CD8-positive, alpha-beta memory T cell (primary cell): ENCODE results near the gene FRMD4B. TPM values are rescaled to one million over a fixed set of nuclear protein-coding genes. Genes with fewer than 3 reads are reported as not detected.
A peak's percentile ranks its signal among the peaks of the same experiment; 100 is the strongest.

Source experiments
- CTCF ChIA-PET: fragments of 350-600 bp; sonication (Branson Sonifier 250); formaldehyde crosslinking; loops from one replicate; lab custom pipeline; 2021; ENCODE audit warnings: antibody characterized with exemption; lab: Charles Lee
- POLR2A ChIA-PET: fragments of 350-600 bp; sonication (Branson Sonifier 250); formaldehyde crosslinking; loops from one replicate; lab custom pipeline; 2021; ENCODE audit warnings: antibody characterized with exemption; lab: Charles Lee
- DNase-seq, 5 donors: peaks; one replicate each; pipeline versions ENCODE4 v3.0.0 to v3.0.0-alpha.2; 2020 to 2022; ENCODE audit warnings: mixed read lengths in 1 of 5
- H3K27ac ChIP-seq: one replicate; pipeline ENCODE4 v1.7.0; 2013; ENCODE audit warnings: low read depth, mild to moderate bottlenecking, low read length, moderate library complexity
- H3K27me3 ChIP-seq: 2 replicates; pipeline ENCODE4 v1.7.0; 2013; ENCODE audit warnings: low read length, mild to moderate bottlenecking; ENCODE audit not compliant: insufficient read depth, poor library complexity, severe bottlenecking
- H3K36me3 ChIP-seq: 2 replicates; pipeline ENCODE4 v1.7.0; 2013; ENCODE audit warnings: mild to moderate bottlenecking, low read length, moderate library complexity; ENCODE audit not compliant: insufficient read depth
- H3K4me1 ChIP-seq: 2 replicates; pipeline ENCODE4 v1.7.0; 2013; ENCODE audit warnings: mild to moderate bottlenecking, low read length, moderate library complexity; ENCODE audit not compliant: insufficient read depth
- H3K4me3 ChIP-seq: 2 replicates; pipeline ENCODE4 v1.7.0; 2013; ENCODE audit warnings: mild to moderate bottlenecking, low read length
- H3K9me3 ChIP-seq: 2 replicates; pipeline ENCODE4 v1.7.0; 2013; ENCODE audit warnings: mild to moderate bottlenecking, low read length
- H3K27ac Mint-ChIP-seq, 8 donors: one replicate each; pipeline ENCODE4 v1.8.0; 2020 to 2021; ENCODE audit warnings: mixed read lengths in 8 of 8, mild to moderate bottlenecking in 6 of 8, inconsistent platforms in 3 of 8, moderate library complexity in 3 of 8
- H3K27me3 Mint-ChIP-seq, 2 donors: one replicate each; pipeline ENCODE4 v1.8.0; 2020 to 2021; ENCODE audit warnings: mixed read lengths in 2 of 2, mild to moderate bottlenecking in 1 of 2, moderate library complexity in 1 of 2
- H3K36me3 Mint-ChIP-seq, 3 donors: one replicate each; pipeline ENCODE4 v1.8.0; 2020 to 2021; ENCODE audit warnings: mixed read lengths in 3 of 3, inconsistent platforms in 1 of 3, mild to moderate bottlenecking in 1 of 3
- H3K4me1 Mint-ChIP-seq, 3 donors: one replicate each; pipeline ENCODE4 v1.8.0; 2020 to 2021; ENCODE audit warnings: mixed read lengths in 3 of 3, inconsistent platforms in 1 of 3, mild to moderate bottlenecking in 1 of 3
- H3K4me3 Mint-ChIP-seq, 7 donors: one replicate each; pipeline ENCODE4 v1.8.0; 2020 to 2021; ENCODE audit warnings: mixed read lengths in 7 of 7, mild to moderate bottlenecking in 6 of 7, moderate library complexity in 4 of 7, inconsistent platforms in 2 of 7
- H3K9me3 Mint-ChIP-seq, 5 donors: one replicate each; pipeline ENCODE4 v1.8.0; 2020 to 2022; ENCODE audit warnings: mixed read lengths in 5 of 5, mild to moderate bottlenecking in 3 of 5, moderate library complexity in 2 of 5, inconsistent platforms in 1 of 5
- polyA plus RNA-seq: library from polyadenylated mRNA; unstranded; fragments of 300-500 nt; fragmentation: Illumina TruSeq; gene quantifications from one replicate; pipeline ENCODE4 v1.2.3, GENCODE V29; 2021
- total RNA-seq, 2 experiments: library from RNA; stranded (reverse); gene quantifications; one replicate each; pipeline ENCODE4 v1.2.3, GENCODE V29; 2021

FRMD4B gene
- total and polyA plus RNA-seq, 3 experiments from 2014 or later: 3.0 to 41.1 (median 40.3) TPM

- H3K9me3 Mint-ChIP-seq: no peaks in the 10 kb centered on the region
- no peak overlapping the region for H3K27ac ChIP-seq
- ChIA-PET POLR2A (interaction anchor here (0.9 kb wide), 1 partner anchor 8 kb away, joined by 3 read pairs; no protein-coding TSS in a partner anchor), CTCF (no interaction called here)
- H3K27me3 Mint-ChIP-seq: peaks cover 37 to 70% of the 10 kb centered on the region in 2 donors
- peaks cover 9 to 19% (median 13%) of the 10 kb centered on the region in 3 donors for H3K4me1 Mint-ChIP-seq
- H3K4me1 ChIP-seq: peaks cover 9% of the 10 kb centered on the region
- H3K36me3 ChIP-seq: no peaks in the 10 kb centered on the region
- H3K27ac Mint-ChIP-seq: no peak overlapping the region
- no peaks in the 10 kb centered on the region for H3K36me3 Mint-ChIP-seq
- peaks cover 18% of the 10 kb centered on the region for H3K27me3 ChIP-seq
- H3K4me3 ChIP-seq: no peak overlapping the region
- H3K9me3 ChIP-seq: no peaks in the 10 kb centered on the region
- peak overlapping the region; percentile 44 to 83 (median 60) for H3K4me3 Mint-ChIP-seq
- DNase-seq: no peak
Observed at GRCh38 chr3:69385123-69385722, 665 bp downstream of the FRMD4B start.

- no peak for DNase-seq
- CTCF ChIA-PET: no interaction called here
- Mint-ChIP-seq H3K4me1 (peaks cover 9 to 19% (median 13%) of the 10 kb centered on the region in 3 donors), H3K36me3 (no peaks in the 10 kb centered on the region), H3K4me3 (peak overlapping the region in 1 of 7 donors; percentile 45), H3K9me3 (no peaks in the 10 kb centered on the region), H3K27ac (no peak overlapping the region), H3K27me3 (peaks cover 36 to 61% of the 10 kb centered on the region in 2 donors)
- Histone ChIP-seq H3K4me3 (no peak overlapping the region), H3K4me1 (peaks cover 9% of the 10 kb centered on the region), H3K36me3 (no peaks in the 10 kb centered on the region), H3K27me3 (peaks cover 18% of the 10 kb centered on the region), H3K9me3 (no peaks in the 10 kb centered on the region), H3K27ac (no peak overlapping the region)
- POLR2A ChIA-PET: no interaction called here
Observed at GRCh38 chr3:69384326-69384725, 1.6 kb downstream of the FRMD4B start.

- H3K36me3 Mint-ChIP-seq: no peaks in the 10 kb centered on the region
- H3K27ac ChIP-seq: no peak overlapping the region
- no peaks in the 10 kb centered on the region for H3K9me3 ChIP-seq
- POLR2A ChIA-PET: no interaction called here
- no peak overlapping the region for H3K4me3 Mint-ChIP-seq
- H3K4me3 ChIP-seq: no peak overlapping the region
- peaks cover 3% of the 10 kb centered on the region for H3K27me3 ChIP-seq
- no peaks in the 10 kb centered on the region for H3K4me1 ChIP-seq
- H3K36me3 ChIP-seq: no peaks in the 10 kb centered on the region
- CTCF ChIA-PET: no interaction called here
- no peaks in the 10 kb centered on the region for H3K9me3 Mint-ChIP-seq
- peaks cover 9 to 19% of the 10 kb centered on the region in 2 donors for H3K27me3 Mint-ChIP-seq
- H3K27ac Mint-ChIP-seq: no peak overlapping the region
- no peaks in the 10 kb centered on the region for H3K4me1 Mint-ChIP-seq
- DNase-seq: no peak
Observed at GRCh38 chr3:69379661-69380060, 6.2 kb downstream of the FRMD4B start.

GRCh38 chr3:69378112-69378802 lies 7.6 kb downstream of the FRMD4B start:
- POLR2A ChIA-PET: no interaction called here
- H3K9me3 Mint-ChIP-seq: no peaks in the 10 kb centered on the region
- CTCF ChIA-PET: no interaction called here

GRCh38 chr3:69377262-69377661 lies 8.6 kb downstream of the FRMD4B start:
- Mint-ChIP-seq H3K4me1 (no peaks in the 10 kb centered on the region), H3K27ac (no peak overlapping the region), H3K4me3 (no peak overlapping the region), H3K9me3 (no peaks in the 10 kb centered on the region), H3K36me3 (no peaks in the 10 kb centered on the region), H3K27me3 (peaks cover 0 to 9% of the 10 kb centered on the region in 2 donors)
- Histone ChIP-seq H3K4me3 (no peak overlapping the region), H3K36me3 (no peaks in the 10 kb centered on the region), H3K27me3 (no peaks in the 10 kb centered on the region), H3K9me3 (no peaks in the 10 kb centered on the region), H3K4me1 (no peaks in the 10 kb centered on the region), H3K27ac (no peak overlapping the region)
- ChIA-PET CTCF (interaction anchor here (0.6 to 1.2 kb wide), 3 partner anchors 33 to 216 kb away, joined by 3 read pairs; no protein-coding TSS in a partner anchor), POLR2A (interaction anchor here (1.1 kb wide), 1 partner anchor 9 kb away, joined by 3 read pairs; the partner anchor contains the start of gene FRMD4B)
- no peak for DNase-seq

More at GRCh38 chr3:69378112-69378802, 7.6 kb downstream of the FRMD4B start:
- no peaks in the 10 kb centered on the region for H3K4me1 Mint-ChIP-seq
- Histone ChIP-seq H3K4me3 (no peak overlapping the region), H3K9me3 (no peaks in the 10 kb centered on the region), H3K36me3 (no peaks in the 10 kb centered on the region), H3K4me1 (no peaks in the 10 kb centered on the region), H3K27ac (no peak overlapping the region), H3K27me3 (no peaks in the 10 kb centered on the region)
- H3K27me3 Mint-ChIP-seq: peaks cover 6 to 7% of the 10 kb centered on the region in 2 donors
- H3K36me3 Mint-ChIP-seq: no peaks in the 10 kb centered on the region
- no peak overlapping the region for H3K27ac Mint-ChIP-seq
- no peak for DNase-seq
- no peak overlapping the region for H3K4me3 Mint-ChIP-seq

- Histone ChIP-seq H3K27me3 (no peaks in the 10 kb centered on the region), H3K9me3 (no peaks in the 10 kb centered on the region), H3K27ac (no peak overlapping the region), H3K36me3 (no peaks in the 10 kb centered on the region), H3K4me1 (no peaks in the 10 kb centered on the region), H3K4me3 (no peak overlapping the region)
- ChIA-PET CTCF (interaction anchor here (1.1 to 1.2 kb wide), 2 partner anchors 33 to 215 kb away, joined by 3 read pairs; no protein-coding TSS in a partner anchor), POLR2A (interaction anchor here (1.1 kb wide), 1 partner anchor 9 kb away, joined by 3 read pairs; the partner anchor contains the start of gene FRMD4B)
- Mint-ChIP-seq H3K4me3 (no peak overlapping the region), H3K27me3 (peaks cover 0 to 12% of the 10 kb centered on the region in 2 donors), H3K4me1 (no peaks in the 10 kb centered on the region), H3K9me3 (no peaks in the 10 kb centered on the region), H3K36me3 (no peaks in the 10 kb centered on the region), H3K27ac (no peak overlapping the region)
- DNase-seq: no peak
Observed at GRCh38 chr3:69376731-69377130, 9.2 kb downstream of the FRMD4B start.

GRCh38 chr3:69371816-69372215 lies 14.1 kb downstream of the FRMD4B start:
- Histone ChIP-seq H3K27me3 (no peaks in the 10 kb centered on the region), H3K4me1 (peaks cover 36% of the 10 kb centered on the region), H3K4me3 (no peak overlapping the region), H3K9me3 (no peaks in the 10 kb centered on the region), H3K36me3 (no peaks in the 10 kb centered on the region), H3K27ac (no peak overlapping the region)
- ChIA-PET CTCF (no interaction called here), POLR2A (no interaction called here)
- H3K36me3 Mint-ChIP-seq: no peaks in the 10 kb centered on the region
- peaks cover 0 to 6% of the 10 kb centered on the region in 2 donors for H3K27me3 Mint-ChIP-seq
- H3K27ac Mint-ChIP-seq: no peak overlapping the region
- peaks cover 35 to 40% (median 39%) of the 10 kb centered on the region in 3 donors for H3K4me1 Mint-ChIP-seq
- DNase-seq: no peak
- H3K4me3 Mint-ChIP-seq: no peak overlapping the region
- no peaks in the 10 kb centered on the region for H3K9me3 Mint-ChIP-seq

- POLR2A ChIA-PET: no interaction called here
- Mint-ChIP-seq H3K27ac (peak overlapping the region in 3 of 8 donors; percentile 1 to 63 (median 56)), H3K36me3 (no peaks in the 10 kb centered on the region), H3K9me3 (no peaks in the 10 kb centered on the region), H3K4me3 (peak overlapping the region in 2 of 7 donors; percentile 23 to 44), H3K4me1 (peaks cover 35 to 40% (median 39%) of the 10 kb centered on the region in 3 donors), H3K27me3 (peaks cover 0 to 6% of the 10 kb centered on the region in 2 donors)
- DNase-seq: no peak
- H3K27ac ChIP-seq: no peak overlapping the region
- CTCF ChIA-PET: interaction anchor here (1.2 kb wide), 2 partner anchors 16 to 38 kb away, joined by 3 read pairs; no protein-coding TSS in a partner anchor
- H3K9me3 ChIP-seq: no peaks in the 10 kb centered on the region
- H3K36me3 ChIP-seq: no peaks in the 10 kb centered on the region
- H3K4me1 ChIP-seq: peaks cover 36% of the 10 kb centered on the region
- no peaks in the 10 kb centered on the region for H3K27me3 ChIP-seq
- H3K4me3 ChIP-seq: no peak overlapping the region
Observed at GRCh38 chr3:69370901-69371301, 15.0 kb downstream of the FRMD4B start.
